HepG2 (cell line): ENCODE measurements around the gene GTF2H1. TPM values are rescaled to one million over a fixed set of nuclear protein-coding genes. Genes with fewer than 3 reads are reported as not detected.

Source experiments
- ATAC-seq: fragments of 200-7000 bp; cut with Tn5 transposase; 3 replicates; pipeline ENCODE4 v1.9.1; 2020; ENCODE audit warnings: mild to moderate bottlenecking, moderate library complexity
- BruUV-seq: library from RNA; stranded (reverse); fragments of 400-500 nt; replicated peaks from 2 replicates; lab custom pipeline; 2021; lab: Mats Ljungman, UMichigan
- CTCF ChIA-PET: fragments of 300-600 bp; formaldehyde crosslinking; extraction: SDS; loops from one replicate; lab custom pipeline; 2021; ENCODE audit warnings: low total read pairs, inconsistent platforms, low intra/inter-chr PET ratio; lab: Yijun Ruan, JAX
- POLR2A ChIA-PET: fragments of 350-600 bp; sonication (Branson Sonifier 250); formaldehyde crosslinking; loops from one replicate; lab custom pipeline; 2020; ENCODE audit warnings: antibody characterized with exemption, inconsistent platforms; lab: Yijun Ruan, JAX
- DNase-seq: peaks from one replicate; pipeline ENCODE4 v3.0.0-alpha.2; 2015; ENCODE audit warnings: low spot score
- FAIRE-seq: peaks from 3 replicates; lab custom pipeline; 2011; peaks lifted over from hg19 to GRCh38; lab: Jason Lieb, UNC
- H2AFZ ChIP-seq: one replicate; pipeline ENCODE4 v1.6.1; 2011; ENCODE audit warnings: low read length, inconsistent platforms
- H3K27ac ChIP-seq: fragments of 300-600 bp; 3 replicates; pipeline ENCODE4 v1.8.0; 2011; ENCODE audit warnings: mixed run types, mild to moderate bottlenecking, mixed read lengths, low read length, inconsistent platforms; ENCODE audit not compliant: insufficient read depth; ENCODE audit errors: extremely low read length
- H3K27me3 ChIP-seq, 2 experiments: fragments of 200-600 bp in 1 of 2; 2 replicates in 1 of 2; 3 replicates in 1 of 2; pipeline versions ENCODE4 v1.6.0 to v1.8.0; 2011; ENCODE audit warnings: low read length in 2 of 2, mild to moderate bottlenecking in 2 of 2, moderate library complexity in 2 of 2, inconsistent platforms in 1 of 2; ENCODE audit not compliant: insufficient read depth in 2 of 2, control insufficient read depth in 1 of 2
- H3K36me3 ChIP-seq, 2 experiments: fragments of 200-600 bp in 1 of 2; replicated peaks in 1 of 2; 2 replicates in 1 of 2; 3 replicates in 1 of 2; pipeline versions ENCODE4 v1.5.1 to v1.8.0; 2011; ENCODE audit warnings: low read length in 2 of 2, inconsistent platforms in 1 of 2; ENCODE audit not compliant: insufficient read depth in 2 of 2, control insufficient read depth in 1 of 2
- H3K4me1 ChIP-seq: 2 replicates; pipeline ENCODE4 v1.5.1; 2012; ENCODE audit warnings: low read length, inconsistent platforms; ENCODE audit not compliant: insufficient read depth
- H3K4me2 ChIP-seq: 2 replicates; pipeline ENCODE4 v1.6.0; 2011; ENCODE audit warnings: low read depth, low read length, inconsistent platforms
- H3K4me3 ChIP-seq, 3 experiments: fragments of 200-600 bp in 1 of 3; sonication (generic), shearing (Covaris generic) in 1 of 3; replicated peaks in 1 of 3; 2 replicates each; pipeline ENCODE4 v1.5.1; 2011 to 2016; ENCODE audit warnings: low read length in 3 of 3, inconsistent platforms in 2 of 3, low read depth in 2 of 3, mild to moderate bottlenecking in 2 of 3, control low read depth in 1 of 3, mixed read lengths in 1 of 3; ENCODE audit not compliant: insufficient read depth in 1 of 3
- H3K79me2 ChIP-seq: one replicate; pipeline ENCODE4 v1.6.1; 2011; ENCODE audit warnings: low read length, inconsistent platforms; ENCODE audit not compliant: insufficient read depth
- H3K9ac ChIP-seq: 2 replicates; pipeline ENCODE4 v1.6.0; 2011; ENCODE audit warnings: mild to moderate bottlenecking, low read depth, low read length, inconsistent platforms; ENCODE audit not compliant: insufficient read depth
- H3K9me3 ChIP-seq: 2 replicates; pipeline ENCODE4 v1.5.1; 2012; ENCODE audit warnings: mild to moderate bottlenecking, low read length
- H4K20me1 ChIP-seq: 2 replicates; pipeline ENCODE4 v1.6.0; 2011; ENCODE audit warnings: inconsistent platforms, mild to moderate bottlenecking, low read length, moderate library complexity; ENCODE audit not compliant: insufficient read depth
- AKNA ChIP-seq: sonication (generic); formaldehyde crosslinking; IDR thresholded peaks from 2 replicates; pipeline ENCODE4 v1.4.0; 2020; ENCODE audit warnings: missing genetic modification reagents, borderline replicate concordance
- CC2D1A ChIP-seq: sonication (generic); formaldehyde crosslinking; IDR thresholded peaks from 2 replicates; pipeline ENCODE4 v1.8.1; 2023; ENCODE audit warnings: mild to moderate bottlenecking, missing genetic modification reagents
- CHCHD3 ChIP-seq: sonication (generic); formaldehyde crosslinking; IDR thresholded peaks from 2 replicates; pipeline ENCODE4 v1.8.0; 2022; ENCODE audit warnings: mild to moderate bottlenecking, missing genetic modification reagents, moderate library complexity
- HOXA3 ChIP-seq: sonication (generic); formaldehyde crosslinking; IDR thresholded peaks from 2 replicates; pipeline ENCODE4 v1.5.0; 2020; ENCODE audit warnings: missing genetic modification reagents
- ONECUT2 ChIP-seq: sonication (generic); formaldehyde crosslinking; IDR thresholded peaks from 2 replicates; pipeline ENCODE4 v1.4.0; 2020; ENCODE audit warnings: missing genetic modification reagents
- SOX13 ChIP-seq, 3 experiments: fragments of 450-650 bp in 1 of 3; sonication (generic) in 1 of 3; formaldehyde crosslinking in 1 of 3; IDR thresholded peaks in 2 of 3; conservative IDR thresholded peaks in 1 of 3; 2 replicates each; pipeline versions ENCODE4 v1.5.0 to v1.6.1; 2016 to 2020; ENCODE audit warnings: antibody characterized with exemption in 1 of 3, mild to moderate bottlenecking in 1 of 3, missing compliant biosample characterization in 1 of 3, missing genetic modification reagents in 1 of 3, moderate library complexity in 1 of 3
- TARDBP ChIP-seq: sonication (generic); formaldehyde crosslinking; IDR thresholded peaks from 2 replicates; pipeline ENCODE4 v1.8.0; 2022; ENCODE audit warnings: mild to moderate bottlenecking, missing genetic modification reagents
- ZBTB7B ChIP-seq: sonication (generic); formaldehyde crosslinking; IDR thresholded peaks from 2 replicates; pipeline ENCODE4 v1.4.0; 2020; ENCODE audit warnings: missing genetic modification reagents
- ZNF446 ChIP-seq: sonication (generic); formaldehyde crosslinking; IDR thresholded peaks from 2 replicates; pipeline ENCODE4 v1.5.0; 2020; ENCODE audit warnings: mild to moderate bottlenecking, missing genetic modification reagents
- ZNF609 ChIP-seq: sonication (generic); formaldehyde crosslinking; IDR thresholded peaks from 2 replicates; pipeline ENCODE4 v1.4.0; 2020; ENCODE audit warnings: mild to moderate bottlenecking, missing genetic modification reagents, borderline replicate concordance
- ZNF775 ChIP-seq: sonication (generic); formaldehyde crosslinking; IDR thresholded peaks from 2 replicates; pipeline ENCODE4 v1.4.0; 2020; ENCODE audit warnings: missing genetic modification reagents, mild to moderate bottlenecking, moderate library complexity, borderline replicate concordance
- ZNF878 ChIP-seq: sonication (generic); formaldehyde crosslinking; IDR thresholded peaks from 2 replicates; pipeline ENCODE4 v1.8.1; 2023; ENCODE audit warnings: mild to moderate bottlenecking, missing genetic modification reagents, moderate library complexity
- WGBS: methylation state at CpG from one replicate; pipeline ENCODE4 v1.1.6; 2017; ENCODE audit warnings: low lambda C conversion rate; 5-methylcytosine and 5-hydroxymethylcytosine counted together
- in situ Hi-C: cut with HindIII; loops from 2 replicates; pipeline ENCODE4 v1.10.0; 2017; ENCODE audit warnings: low pct_unique_long_range_greater_than_20kb; ENCODE audit not compliant: extremely low pct_ligation_motif_present
- intact Hi-C: fragments of 100-400 bp; cut with micrococcal nuclease; formaldehyde crosslinking; loops from one replicate; pipeline ENCODE4 v1.10.0; 2022; ENCODE audit not compliant: unreplicated experiment
- polyA plus RNA-seq, 8 experiments: library from polyadenylated mRNA; depleted of rRNA in 3 of 8; stranded (reverse) in 7 of 8; unstranded in 1 of 8; fragments of >200 nt; fragmentation: Illumina TruSeq in 4 of 8; extraction: Trizol in 4 of 8; gene quantifications; 2 replicates each; pipeline versions ENCODE4 v1.2.1 to v1.2.3, GENCODE V29; 2011 to 2016; ENCODE audit warnings: low read depth in 4 of 8, missing spikeins in 1 of 8, mixed read lengths in 1 of 8; ENCODE audit not compliant: insufficient read depth in 1 of 8
- total RNA-seq, 5 experiments: library from RNA; depleted of rRNA; stranded (reverse); fragments of >200 nt; fragmentation: Illumina TruSeq; extraction: Trizol; gene quantifications; 2 replicates each; pipeline ENCODE4 v1.2.3, GENCODE V29; 2016; ENCODE audit warnings: low read depth in 1 of 5

GTF2H1 gene
- total and polyA plus RNA-seq, 2 of the 13 experiments (the other 11 are each of a cell fraction or from before 2014, with no cell fraction given), result 15.7 to 51.4 TPM

- Histone ChIP-seq H3K4me2 (peak overlapping the region; percentile 96), H3K27ac (peak overlapping the region; percentile 83), H4K20me1 (peaks cover 52% of the 10 kb centered on the region), H3K9ac (peak overlapping the region; percentile 97), H3K79me2 (peaks cover 57% of the 10 kb centered on the region), H3K27me3 (no peaks in the 10 kb centered on the region; a peak in 1 of 5 replicates), H3K36me3 (peaks cover 6 to 36% of the 10 kb centered on the region in 2 experiments), H3K9me3 (no peaks in the 10 kb centered on the region), H3K4me1 (peaks cover 64% of the 10 kb centered on the region), H3K4me3 (peak overlapping the region; percentile 83 to 97 (median 87)), H2AFZ (no peak overlapping the region)
- in situ Hi-C loops (no loop called here), intact Hi-C loops (loop anchor here (10.0 kb wide), 1 partner anchor 130 kb away; the partner anchor contains the start of gene TSG101)
- DNase-seq (no peak), FAIRE-seq (no peak), ATAC-seq (no peak)
- CTCF ChIA-PET, result no interaction called here
- POLR2A ChIA-PET, result interaction anchor here (0.6 to 5.9 kb wide), 33 partner anchors 10 to 408 kb away, joined by 3 to 298 read pairs (median 4); partner anchors contain the start of genes GTF2H1, HPS5, SPTY2D1 and TSG101
- TSS peak; percentile 73 for BruUV-seq
- 0% methylated on average over 10 of the region's 36 CpGs for WGBS
- TF ChIP-seq ZNF609 (CRISPR knock-in tag), result 0 out of 2 replicates have a peak, but pooled peaks have one; percentile 13
- no peak for TF ChIP-seq ZNF446
- 0 out of 2 replicates have a peak, but pooled peaks have one; percentile 61 for TF ChIP-seq CHCHD3 (CRISPR knock-in tag)
- no peak for TF ChIP-seq HOXA3 (CRISPR knock-in tag)
- TF ChIP-seq TARDBP, result no peak
- TF ChIP-seq ZNF775 (CRISPR knock-in tag), result 0 out of 2 replicates have a peak, but pooled peaks have one; percentile 55
- TF ChIP-seq ZBTB7B (CRISPR knock-in tag), result no peak
- TF ChIP-seq CC2D1A (CRISPR knock-in tag), result peak; percentile 41; the same call in 1 of the 2 replicates
- no peak for TF ChIP-seq AKNA (CRISPR knock-in tag)
- TF ChIP-seq ZNF878 (CRISPR knock-in tag), result no peak
- 0 out of 2 replicates have a peak, but pooled peaks have one; percentile 8 for TF ChIP-seq ONECUT2 (CRISPR knock-in tag)
- TF ChIP-seq SOX13 (IDR thresholded peaks at IDR 0.05), result no peak
- TF ChIP-seq SOX13 (CRISPR knock-in tag; conservative IDR thresholded peaks at IDR 0.05 in 1 of 2, IDR thresholded peaks at IDR 0.05 in 1 of 2), result no peak
These were observed 72.8 kb downstream of the GTF2H1 start for GRCh38 chr11:18394928-18395734.
